ENCODE data around the gene DHRS9.
"Not testable (repeated sequence)": the region's sequence is repeated elsewhere in the genome, so short reads cannot be mapped to it uniquely, and the experiment has no call there.

The DHRS9 gene

GRCh38 chr2:169136428-169136827, 67.1 kb downstream of the DHRS9 start:
- not testable (repeated sequence) for DNase-seq (ENCODE audit: low read depth in 2 of 2)

GRCh38 chr2:169136885-169137534, 67.6 kb downstream of the DHRS9 start:
- no peak for DNase-seq (ENCODE audit: low read depth in 2 of 2)

GRCh38 chr2:169137924-169138323, 68.6 kb downstream of the DHRS9 start:
- no peak for DNase-seq (ENCODE audit: low read depth in 2 of 2)

- no peak for DNase-seq (ENCODE audit: low read depth in 2 of 2)
These were observed 69.8 kb downstream of the DHRS9 start for GRCh38 chr2:169139145-169139544.

GRCh38 chr2:169139993-169140767, 70.8 kb downstream of the DHRS9 start:
- DNase-seq (ENCODE audit: low read depth in 2 of 2): no peak

- DNase-seq (ENCODE audit: low read depth in 2 of 2): peak; percentile 43 to 62
These were observed 72.5 kb downstream of the DHRS9 start for GRCh38 chr2:169141713-169142352.

- no peak for DNase-seq (ENCODE audit: low read depth in 2 of 2)
These were observed 74.6 kb downstream of the DHRS9 start for GRCh38 chr2:169143998-169144397.
